Dermis microvascular lymphatic vessel endothelial cell (primary cell): ENCODE measurements around the gene LRSAM1. TPM values are rescaled to one million over a fixed set of nuclear protein-coding genes. Genes with fewer than 3 reads are reported as not detected.

Source experiments
- DNase-seq, 2 donors: peaks; one replicate each; pipeline versions ENCODE4 v3.0.0 to v3.0.0-alpha.2; 2010; ENCODE audit warnings: low read depth in 2 of 2
- total RNA-seq: library from RNA; depleted of rRNA; stranded (reverse); fragments of >200 nt; gene quantifications from 2 replicates; pipeline ENCODE4 v1.2.1, GENCODE V29; 2014

The LRSAM1 gene
- total RNA-seq: 8.6 and 10.5 TPM in 2 replicates

DNA sequence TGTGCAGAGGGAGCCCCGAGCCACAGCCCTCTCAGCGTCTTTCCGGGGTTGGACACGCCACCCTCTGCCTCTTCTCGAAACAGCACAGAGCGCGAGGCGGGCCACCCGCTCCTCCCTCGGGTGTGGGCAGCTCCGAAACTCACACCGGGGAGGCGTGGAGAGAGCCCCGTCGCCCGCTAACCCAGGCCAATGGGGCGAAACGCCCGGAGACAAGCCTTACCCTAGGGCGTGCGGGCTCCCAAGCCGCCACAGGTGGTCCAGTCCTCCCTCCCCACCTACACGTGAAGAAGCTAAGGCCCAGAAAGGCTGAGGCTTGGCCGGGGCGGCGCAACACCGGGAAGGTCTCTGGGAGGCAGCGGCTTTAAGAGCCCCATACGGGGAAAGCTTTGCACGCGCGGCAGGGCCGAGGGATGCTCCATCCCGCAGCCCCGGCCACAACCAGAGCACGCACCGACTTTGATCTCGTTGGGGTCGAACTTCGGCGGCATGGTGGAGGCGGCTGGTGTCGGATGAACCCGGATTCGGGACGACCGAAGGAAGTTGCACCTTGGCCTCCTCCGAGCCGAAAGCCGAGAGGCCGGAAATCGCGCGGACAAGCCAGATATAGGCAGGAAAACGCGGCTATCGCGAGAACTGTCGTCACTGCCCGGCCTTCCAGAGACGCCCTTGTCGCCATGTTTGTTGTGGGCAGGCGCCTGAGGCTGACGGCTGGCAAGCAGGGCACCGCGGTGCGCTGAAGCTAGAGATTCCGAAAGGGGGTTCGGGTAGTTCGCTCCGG lies at the start of gene LRSAM1, which contains the start of gene RPL12:
Gene LRSAM1 (plus strand): TSS at position 681 of the 778 bp plus-strand sequence. CDS start 3,018 bp downstream, outside the sequence.
Gene RPL12 (minus strand): TSS at position 577 of the 778 bp plus-strand sequence. CDS start 89 bp downstream, at position 488.
- DNase-seq: peak; percentile 89 to 95

GRCh38 chr9:127402401-127403090 lies 48.8 kb upstream of the LRSAM1 start:
- DNase-seq: no peak

DNA sequence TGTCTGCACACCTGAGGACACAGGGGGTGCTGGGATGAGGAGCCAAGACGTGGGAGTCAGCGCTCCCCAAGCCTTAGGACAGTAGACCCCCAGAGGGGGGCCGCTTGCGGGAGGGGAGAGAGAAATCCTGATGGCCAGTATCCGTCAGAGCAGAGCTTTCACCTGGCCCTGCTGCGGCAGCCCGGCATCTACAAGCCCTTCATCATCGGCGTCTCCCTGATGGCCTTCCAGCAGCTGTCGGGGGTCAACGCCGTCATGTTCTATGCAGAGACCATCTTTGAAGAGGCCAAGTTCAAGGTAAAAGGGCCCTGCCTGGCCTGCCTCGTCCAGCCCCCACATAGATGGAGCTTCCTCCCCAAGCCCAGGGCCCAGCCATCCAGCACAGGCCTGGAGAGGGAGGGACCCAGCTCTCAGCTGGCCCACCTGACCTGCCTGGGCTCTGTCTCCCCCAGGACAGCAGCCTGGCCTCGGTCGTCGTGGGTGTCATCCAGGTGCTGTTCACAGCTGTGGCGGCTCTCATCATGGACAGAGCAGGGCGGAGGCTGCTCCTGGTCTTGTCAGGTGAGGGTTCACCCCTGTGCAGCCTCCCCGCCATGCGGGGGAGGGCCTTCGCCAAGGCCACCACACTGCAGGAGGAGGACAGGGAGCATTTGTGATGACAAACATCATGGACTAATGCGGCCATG lies 47.7 kb upstream of the LRSAM1 start:
- no peak for DNase-seq

DNA sequence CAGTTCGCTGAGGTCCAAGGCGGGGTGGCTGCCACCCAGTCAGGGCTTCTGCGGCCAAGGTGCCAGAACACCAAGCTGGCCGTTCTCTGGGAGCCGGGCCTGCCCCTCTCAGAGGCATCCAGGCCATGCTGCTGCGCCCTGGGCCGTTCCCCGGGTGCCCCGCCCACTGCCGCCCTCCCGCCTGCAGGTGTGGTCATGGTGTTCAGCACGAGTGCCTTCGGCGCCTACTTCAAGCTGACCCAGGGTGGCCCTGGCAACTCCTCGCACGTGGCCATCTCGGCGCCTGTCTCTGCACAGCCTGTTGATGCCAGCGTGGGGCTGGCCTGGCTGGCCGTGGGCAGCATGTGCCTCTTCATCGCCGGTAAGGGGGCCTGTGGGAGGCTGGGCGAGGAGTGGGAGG lies 46.7 kb upstream of the LRSAM1 start:
- no peak for DNase-seq

GRCh38 chr9:127405344-127406125 lies 45.8 kb upstream of the LRSAM1 start:
- no peak for DNase-seq

DNA sequence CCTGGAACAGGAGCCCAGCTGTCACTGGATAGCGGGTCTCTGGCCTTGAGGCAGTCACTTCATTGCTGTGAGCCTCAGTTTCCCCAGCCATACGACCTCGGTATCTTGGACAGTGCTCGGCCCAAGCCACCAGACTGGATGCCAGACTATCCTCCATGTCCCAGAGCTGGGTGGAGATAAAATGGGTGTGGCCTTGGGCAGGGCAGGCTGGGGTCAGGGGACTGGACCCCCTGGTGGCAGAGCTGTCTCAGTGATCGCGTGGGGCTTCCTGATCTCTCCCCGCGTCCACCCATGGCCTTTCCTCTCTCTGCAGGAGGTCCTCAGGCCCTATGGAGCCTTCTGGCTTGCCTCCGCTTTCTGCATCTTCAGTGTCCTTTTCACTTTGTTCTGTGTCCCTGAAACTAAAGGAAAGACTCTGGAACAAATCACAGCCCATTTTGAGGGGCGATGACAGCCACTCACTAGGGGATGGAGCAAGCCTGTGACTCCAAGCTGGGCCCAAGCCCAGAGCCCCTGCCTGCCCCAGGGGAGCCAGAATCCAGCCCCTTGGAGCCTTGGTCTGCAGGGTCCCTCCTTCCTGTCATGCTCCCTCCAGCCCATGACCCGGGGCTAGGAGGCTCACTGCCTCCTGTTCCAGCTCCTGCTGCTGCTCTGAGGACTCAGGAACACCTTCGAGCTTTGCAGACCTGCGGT lies 44.4 kb upstream of the LRSAM1 start:
- DNase-seq: no peak

DNA sequence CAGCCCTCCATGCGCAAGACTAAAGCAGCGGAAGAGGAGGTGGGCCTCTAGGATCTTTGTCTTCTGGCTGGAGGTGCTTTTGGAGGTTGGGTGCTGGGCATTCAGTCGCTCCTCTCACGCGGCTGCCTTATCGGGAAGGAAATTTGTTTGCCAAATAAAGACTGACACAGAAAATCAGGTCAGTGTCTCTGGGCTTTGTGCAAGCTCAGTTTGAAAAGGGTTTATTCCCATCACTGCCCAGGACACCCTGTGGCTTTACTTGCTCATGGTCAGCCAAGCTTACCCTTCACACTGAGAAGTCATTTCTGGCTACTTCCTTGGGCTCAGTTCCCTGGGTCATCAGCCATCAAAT lies 43.8 kb upstream of the LRSAM1 start:
- no peak for DNase-seq

DNA sequence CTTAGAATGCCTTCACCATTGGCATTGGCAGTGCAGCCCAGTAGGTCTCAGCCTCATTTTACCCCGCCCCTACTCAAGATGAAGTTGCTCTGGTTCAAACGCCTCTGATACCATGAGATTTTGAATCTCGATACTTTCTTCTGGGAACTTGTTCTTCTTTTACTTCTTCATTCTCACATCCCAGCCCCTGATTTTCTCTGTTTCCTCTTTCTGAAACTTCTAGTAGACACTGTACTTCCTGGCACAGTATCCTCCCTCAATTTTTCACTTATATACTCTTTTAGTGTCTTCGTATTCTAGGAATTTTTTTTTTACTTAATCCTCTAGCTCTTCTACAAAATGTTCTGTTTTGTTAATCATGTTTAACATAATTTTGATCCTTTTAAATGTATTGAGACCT lies 40.2 kb upstream of the LRSAM1 start:
- DNase-seq: no peak

DNA sequence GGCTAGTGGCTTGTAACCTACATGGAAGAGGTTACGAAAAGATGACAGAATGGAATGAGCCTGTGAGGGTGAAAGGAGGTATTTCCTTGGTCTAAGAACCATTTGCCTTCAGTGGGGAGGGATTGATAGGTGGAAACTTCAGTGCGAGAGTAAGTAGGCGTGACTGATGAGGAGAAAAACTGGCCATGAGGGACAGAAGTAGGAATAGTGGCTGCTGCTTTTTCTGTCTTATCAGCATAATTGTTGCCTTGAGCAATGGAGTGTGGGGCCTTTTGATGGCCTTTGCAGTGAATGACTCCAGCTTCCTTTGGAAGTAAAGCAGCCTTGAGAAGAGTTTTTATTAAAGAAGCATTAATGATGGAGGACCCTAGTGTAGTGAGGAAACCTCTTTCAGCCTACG lies 36.2 kb upstream of the LRSAM1 start:
- DNase-seq: no peak

GRCh38 chr9:127415657-127416056 lies 35.7 kb upstream of the LRSAM1 start:
- DNase-seq: no peak

DNA sequence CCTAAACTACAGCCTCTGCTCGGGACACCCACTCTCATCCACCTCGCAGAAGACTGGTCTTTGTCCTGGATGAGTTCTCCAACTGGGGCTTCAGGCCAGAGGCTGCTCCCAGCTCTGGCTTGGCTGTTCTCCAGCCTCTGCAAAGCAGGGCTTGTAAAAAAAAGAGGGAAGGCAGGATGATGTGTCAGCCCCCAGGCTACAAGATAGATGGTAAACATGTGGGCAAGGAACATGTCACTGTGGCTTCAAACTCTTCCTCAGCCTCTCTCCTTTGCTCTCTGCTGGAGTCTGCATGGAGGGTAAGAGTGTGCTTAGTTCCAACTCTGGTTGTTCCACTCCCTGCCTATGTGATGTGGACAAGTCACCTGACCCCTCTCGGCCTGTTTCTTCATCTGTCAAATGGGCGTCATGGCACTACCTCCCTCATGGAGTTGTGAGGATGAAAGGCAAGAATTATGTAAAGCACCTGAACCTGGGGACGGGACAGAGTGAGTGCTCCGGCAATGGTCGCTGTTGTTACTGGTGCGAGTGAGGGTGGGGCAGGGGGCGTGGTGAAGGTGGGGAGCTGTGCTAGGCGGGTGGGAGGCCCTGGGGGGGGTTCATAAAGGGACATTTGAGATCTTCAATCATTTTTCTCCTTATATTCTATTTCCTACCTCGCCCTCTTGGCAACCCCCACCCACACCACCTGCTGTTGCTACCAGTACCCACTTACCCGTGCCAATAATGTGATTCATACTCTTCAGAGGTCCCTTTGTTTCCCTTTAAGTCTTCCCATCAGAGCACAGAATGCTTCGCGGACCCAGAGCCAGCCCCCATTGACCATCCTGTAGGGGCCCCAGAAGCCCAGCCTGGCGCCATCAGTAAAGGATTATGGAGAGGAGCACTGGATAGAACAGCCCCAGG lies 33.9 kb upstream of the LRSAM1 start:
- DNase-seq: no peak

- DNase-seq: peak in 1 of 2 donors; percentile 17
These were observed 33.3 kb upstream of the LRSAM1 start for GRCh38 chr9:127418037-127418471.

DNA sequence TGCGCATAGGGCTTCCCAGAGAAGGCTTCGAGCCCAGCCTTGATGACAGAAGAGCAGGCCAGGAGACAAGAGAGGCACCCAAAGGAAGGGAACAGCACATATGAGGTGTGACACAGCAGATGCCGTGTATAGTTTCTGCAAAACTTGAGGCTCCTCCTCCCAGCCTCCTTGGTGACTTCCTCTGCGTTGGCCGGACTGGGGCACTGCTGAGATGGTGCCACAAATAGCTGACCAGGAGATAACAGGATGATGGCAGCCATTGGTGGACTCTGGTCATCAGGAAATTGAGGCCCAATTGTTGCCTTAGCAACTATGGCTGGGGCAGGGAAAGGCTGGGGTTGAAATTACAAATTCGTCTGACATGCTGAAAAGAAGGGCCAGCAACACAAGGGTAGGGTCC lies 32.0 kb upstream of the LRSAM1 start:
- DNase-seq: no peak

- no peak for DNase-seq
These were observed 30.3 kb upstream of the LRSAM1 start for GRCh38 chr9:127421057-127421456.

DNA sequence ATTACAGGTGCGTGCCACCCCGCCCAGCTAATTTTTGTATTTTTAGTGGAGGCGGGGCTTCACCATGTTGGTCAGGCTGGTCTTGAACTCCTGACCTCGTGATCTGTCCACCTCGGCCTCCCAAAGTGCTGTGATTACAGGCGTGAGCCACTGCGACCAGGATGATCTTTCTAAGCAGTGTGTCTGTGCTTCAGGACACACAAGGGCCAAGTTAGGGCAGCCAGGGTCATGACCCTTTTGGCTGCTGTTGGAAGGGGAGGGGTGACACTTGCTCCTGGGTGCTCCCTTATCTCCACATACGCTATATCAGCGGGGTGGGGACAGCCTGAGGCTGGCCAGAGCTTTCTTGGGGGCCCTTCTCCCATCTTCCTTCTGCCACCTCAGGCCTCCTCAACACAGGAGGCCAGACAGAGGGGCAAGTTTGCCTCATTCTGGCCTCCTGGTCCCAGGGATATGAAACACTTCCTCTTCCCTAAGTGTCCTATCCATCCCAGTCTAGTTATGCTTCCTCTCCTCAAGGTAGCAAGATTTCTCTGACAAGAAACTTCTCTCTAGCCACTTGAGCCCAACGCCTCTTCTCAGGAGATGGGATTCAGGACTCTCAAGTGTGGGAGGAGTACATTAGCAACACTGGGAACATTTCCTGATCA lies 29.1 kb upstream of the LRSAM1 start:
- no peak for DNase-seq

GRCh38 chr9:127422787-127423186 lies 28.5 kb upstream of the LRSAM1 start:
- DNase-seq: no peak

- DNase-seq: no peak
These were observed 27.8 kb upstream of the LRSAM1 start for GRCh38 chr9:127423476-127423933.

GRCh38 chr9:127423934-127424675 lies 27.2 kb upstream of the LRSAM1 start, which contains the start of gene ZNF79:
TSS of gene ZNF79 (plus strand) at chr9:127424382. CDS start at chr9:127424788, 406 bp downstream.
- DNase-seq: peak; percentile 88 to 96
